HG02943 (cell line): ENCODE data around the gene EIF3B.
"Not testable (repeated sequence)": the region's sequence is repeated elsewhere in the genome, so short reads cannot be mapped to it uniquely, and the experiment has no call there.

ENCODE experiments used
- ATAC-seq: cut with Tn5 transposase; IDR thresholded peaks from one replicate; pipeline ENCODE4 v1.9.1; 2021; ENCODE audit warnings: mild to moderate bottlenecking, low read depth, moderate library complexity; ENCODE audit not compliant: unreplicated experiment

EIF3B gene

GRCh38 chr7:2354186-2354938 lies at the start of gene EIF3B:
Gene EIF3B, plus strand, starts transcription at chr7:2354827. Its CDS starts 95 bp downstream, at chr7:2354922.
- ATAC-seq: peak; percentile 72

GRCh38 chr7:2305258-2305657 lies 49.4 kb upstream of the EIF3B start:
- not testable (repeated sequence) for ATAC-seq

DNA sequence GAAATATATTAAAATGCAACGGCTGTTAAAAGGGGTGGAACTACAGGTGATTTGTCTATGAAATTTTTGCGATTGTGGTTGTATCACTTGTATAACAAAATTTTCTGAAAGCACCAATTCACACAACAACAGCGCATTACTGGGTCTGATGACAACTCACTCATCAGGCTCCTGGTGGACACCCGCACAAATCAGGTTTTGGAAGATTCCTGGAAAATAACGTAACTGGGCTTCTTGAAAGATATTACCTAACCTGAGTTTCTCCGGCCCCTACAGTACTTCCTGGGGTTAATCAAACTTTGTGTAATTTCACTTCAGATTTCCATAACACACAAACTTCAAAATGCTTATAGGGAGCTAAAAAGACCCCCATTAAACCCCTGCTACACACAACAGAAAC lies 47.9 kb upstream of the EIF3B start:
- ATAC-seq: no peak

DNA sequence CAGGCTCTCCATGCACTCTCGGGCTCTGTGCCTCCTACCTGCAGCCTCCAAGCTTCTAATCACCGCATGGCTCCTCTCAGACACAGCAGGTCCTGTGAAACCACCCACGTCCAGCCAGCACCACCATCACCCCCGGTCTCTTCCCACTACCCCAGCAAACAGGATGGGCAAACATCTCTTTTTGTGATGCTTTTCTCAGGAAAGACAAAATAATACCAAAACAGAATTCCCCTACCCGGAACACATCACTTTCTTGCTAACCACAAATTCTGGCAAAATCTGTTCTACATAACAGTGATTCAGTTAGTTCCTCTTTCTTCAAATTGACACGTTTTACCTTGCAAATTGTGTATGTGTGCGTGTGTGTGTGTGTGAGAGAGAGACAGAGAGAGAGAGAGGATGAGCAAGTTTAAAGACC lies 46.9 kb upstream of the EIF3B start:
- ATAC-seq: no peak

DNA sequence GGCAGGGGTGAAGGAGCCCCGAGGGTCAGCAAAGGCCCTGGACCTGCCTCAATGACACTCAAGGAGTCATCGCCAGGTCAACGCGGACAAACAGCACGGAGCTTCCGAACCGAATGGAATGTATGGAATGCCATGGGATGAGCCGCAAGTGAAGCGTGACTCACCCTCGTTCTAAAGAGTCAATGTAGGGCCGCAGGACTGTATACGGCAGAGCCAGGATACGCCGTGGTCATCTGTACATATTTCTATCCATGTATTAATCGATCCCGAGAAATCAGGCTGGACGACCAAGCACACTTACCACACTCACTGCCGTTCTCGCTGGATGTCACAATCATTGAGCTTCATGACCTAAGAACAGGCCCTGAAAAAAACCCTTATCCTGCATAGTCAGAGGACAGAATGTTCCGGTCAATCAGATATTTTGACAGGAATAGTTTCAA lies 44.7 kb upstream of the EIF3B start:
- no peak for ATAC-seq

DNA sequence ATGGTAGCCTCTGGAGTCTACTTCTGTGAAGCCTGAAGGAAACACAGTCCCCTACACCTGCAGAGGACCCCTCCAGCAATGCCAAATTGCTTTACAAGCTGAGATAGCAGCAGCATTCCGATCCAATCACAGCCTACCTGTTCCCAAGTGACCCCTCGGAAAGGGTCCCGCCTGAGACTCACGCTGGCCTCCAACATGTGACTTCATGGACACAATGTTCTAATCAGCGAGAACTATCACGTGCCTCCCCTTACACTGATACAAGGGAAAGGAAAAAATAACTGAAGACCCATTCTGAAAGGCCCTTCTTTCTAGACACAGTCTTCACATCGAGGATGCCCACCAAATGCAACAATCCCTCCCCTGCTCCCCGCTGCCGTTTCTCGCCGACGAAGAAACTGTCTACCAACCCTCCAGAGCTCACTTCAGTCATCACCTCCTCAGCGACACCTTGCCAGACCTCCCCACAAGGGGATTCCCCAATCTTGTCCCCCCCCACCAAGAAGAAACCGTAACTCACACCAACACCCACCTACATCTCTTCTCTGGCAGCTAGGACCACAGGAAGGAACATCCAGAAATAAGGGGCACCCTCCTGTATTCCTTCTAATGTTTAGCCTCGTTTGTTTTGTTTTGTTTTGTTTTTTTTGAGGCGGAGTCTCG lies 42.2 kb upstream of the EIF3B start:
- ATAC-seq: no peak

GRCh38 chr7:2313450-2314208 lies 41.0 kb upstream of the EIF3B start:
- peak; percentile 23 for ATAC-seq

- ATAC-seq: peak; percentile 73
Measured at GRCh38 chr7:2314209-2314955, 40.2 kb upstream of the EIF3B start, which contains the start of gene SNX8. Gene SNX8, minus strand, starts transcription at chr7:2314441. Its CDS starts 20 bp downstream, at chr7:2314421.

- not testable (repeated sequence) for ATAC-seq
Measured at GRCh38 chr7:2314956-2315530, 39.6 kb upstream of the EIF3B start.

DNA sequence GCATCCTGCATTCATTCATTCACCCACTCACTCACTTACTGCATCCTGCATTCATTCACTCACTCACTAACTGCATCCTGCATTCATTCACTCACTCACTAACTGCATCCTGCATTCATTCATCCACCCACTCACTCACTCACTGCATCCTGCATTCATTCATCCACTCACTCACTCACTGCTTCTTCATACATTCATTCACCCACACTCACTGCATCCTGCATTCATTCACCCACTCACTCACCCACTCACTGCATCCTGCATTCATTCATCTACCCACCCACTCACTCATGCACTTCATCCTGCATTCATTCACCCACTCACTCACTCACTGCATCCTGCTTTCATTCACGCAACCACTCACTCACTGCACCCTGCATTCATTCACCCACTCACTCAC lies 38.8 kb upstream of the EIF3B start:
- ATAC-seq: no peak

DNA sequence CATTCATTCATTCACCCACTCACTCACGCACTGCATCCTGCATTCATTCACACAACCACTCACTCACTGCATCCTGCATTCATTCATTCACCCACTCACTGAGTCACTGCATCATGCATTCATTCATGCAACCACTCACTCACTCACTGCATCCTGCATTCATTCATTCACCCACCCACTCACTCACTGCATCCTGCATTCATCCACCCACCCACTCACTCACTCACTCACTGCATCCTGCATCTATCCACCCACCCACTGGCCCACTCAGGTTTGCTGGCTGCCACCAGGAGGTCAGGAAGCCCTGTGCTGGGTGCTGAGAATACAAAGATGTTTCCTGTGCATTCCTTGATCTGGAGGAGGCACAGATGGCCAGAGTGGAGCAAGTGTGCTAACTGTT lies 38.0 kb upstream of the EIF3B start:
- ATAC-seq: no peak

- no peak for ATAC-seq
Measured at GRCh38 chr7:2317556-2318293, 36.9 kb upstream of the EIF3B start.

DNA sequence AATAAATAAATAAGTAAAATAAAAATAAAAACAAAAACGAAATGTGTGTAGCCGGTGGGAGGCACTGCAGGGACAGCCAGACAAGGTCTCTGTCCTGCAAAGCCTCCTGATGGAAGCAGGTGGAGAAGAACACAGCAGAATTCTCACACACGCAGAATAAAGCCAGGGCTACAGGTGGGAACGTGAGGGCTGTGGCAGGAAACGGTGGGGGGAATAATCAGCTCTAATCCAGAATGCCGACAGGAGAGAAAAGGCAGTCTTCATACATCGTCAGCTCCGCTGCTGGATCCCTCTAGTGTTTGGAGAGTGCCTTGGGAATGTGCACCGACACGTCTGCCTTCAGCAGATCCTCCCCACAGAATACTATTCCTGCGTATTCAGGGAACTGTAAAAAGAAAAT lies 33.6 kb upstream of the EIF3B start:
- ATAC-seq: no peak

GRCh38 chr7:2325162-2325561 lies 29.5 kb upstream of the EIF3B start:
- ATAC-seq: no peak

DNA sequence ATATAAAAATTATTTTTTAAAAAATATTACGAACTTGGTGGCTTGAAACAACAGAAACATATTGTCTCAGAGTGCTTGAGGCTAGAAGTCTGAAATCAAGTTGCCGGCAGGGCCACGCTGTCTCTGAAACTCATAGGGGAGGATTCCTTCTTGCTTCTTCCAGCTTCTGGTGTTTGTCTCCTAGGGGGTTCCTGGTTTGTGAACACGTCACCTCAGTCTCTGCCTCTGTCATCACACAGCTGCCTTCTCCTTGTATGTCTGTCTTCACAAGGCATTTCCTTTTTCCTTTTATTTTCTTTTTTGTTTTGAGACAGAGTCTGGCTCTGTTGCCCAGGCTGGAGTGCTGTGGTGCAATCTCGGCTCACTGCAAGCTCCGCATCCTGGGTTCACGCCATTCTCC lies 27.7 kb upstream of the EIF3B start:
- ATAC-seq: no peak

GRCh38 chr7:2330493-2330892 lies 24.1 kb upstream of the EIF3B start:
- no peak for ATAC-seq

DNA sequence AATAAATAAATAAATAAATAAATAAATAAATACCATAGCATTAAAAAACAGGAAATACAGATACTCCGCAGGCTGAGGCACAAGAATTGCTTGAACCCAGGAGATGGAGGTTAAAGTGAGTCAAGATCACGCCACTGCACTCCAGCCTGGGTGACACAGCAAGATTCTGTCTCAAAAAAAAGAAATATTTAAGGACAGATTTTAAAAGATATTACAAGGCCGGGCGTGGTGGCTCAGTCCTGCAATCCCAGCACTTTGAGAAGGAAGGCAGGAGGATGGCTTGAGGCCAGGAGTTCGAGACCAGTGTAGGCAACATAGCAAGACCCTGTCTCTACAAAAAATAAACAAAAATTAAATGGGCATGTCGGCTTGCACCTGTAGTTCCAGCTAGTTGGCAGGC lies 22.9 kb upstream of the EIF3B start:
- no peak for ATAC-seq

DNA sequence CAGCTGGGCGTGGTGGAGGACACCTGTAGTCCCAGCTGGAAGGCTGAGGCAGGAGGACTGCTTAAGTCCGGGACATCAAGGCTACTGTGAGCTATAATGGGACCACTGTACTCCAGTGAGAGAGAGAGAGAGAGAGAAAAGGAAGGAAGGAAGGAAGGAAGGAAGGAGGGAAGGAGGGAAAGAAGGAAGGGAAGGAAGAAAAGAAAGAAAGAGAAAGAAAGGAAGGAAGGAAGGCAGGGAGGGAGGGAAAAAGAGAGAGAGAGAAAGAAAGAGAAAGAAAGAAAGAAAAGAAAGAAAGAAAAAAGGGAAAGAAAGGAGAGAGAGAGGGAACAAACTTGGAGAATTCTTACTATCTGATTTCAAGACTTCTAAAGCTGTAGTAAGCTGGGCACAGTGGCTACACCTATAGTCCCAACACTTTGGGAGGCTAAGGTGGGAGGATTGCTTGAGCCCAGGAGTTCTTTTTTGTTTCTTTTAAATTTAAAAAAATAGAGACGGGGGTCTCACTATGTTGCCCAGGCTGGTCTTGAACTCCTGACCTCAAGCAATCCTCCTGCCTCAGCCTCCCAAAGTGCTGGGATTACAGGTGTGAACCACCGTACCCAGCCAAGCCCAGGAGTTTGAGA lies 21.9 kb upstream of the EIF3B start:
- not testable (repeated sequence) for ATAC-seq
